Measurements from ENCODE around the gene DPP6.

The DPP6 gene

GRCh38 chr7:154426778-154427177 lies 374.6 kb downstream of the DPP6 start:
- DNase-seq: no peak

GRCh38 chr7:154427533-154427932 lies 375.3 kb downstream of the DPP6 start:
- no peak for DNase-seq

GRCh38 chr7:154429666-154430404 lies 377.6 kb downstream of the DPP6 start:
- no peak for DNase-seq

GRCh38 chr7:154430640-154431039 lies 378.4 kb downstream of the DPP6 start:
- no peak for DNase-seq

GRCh38 chr7:154431045-154431444 lies 378.8 kb downstream of the DPP6 start:
- DNase-seq: no peak

- DNase-seq: no peak
Measured at GRCh38 chr7:154433632-154434598, 381.7 kb downstream of the DPP6 start.

GRCh38 chr7:154436560-154436959 lies 384.4 kb downstream of the DPP6 start:
- DNase-seq: no peak

GRCh38 chr7:154437234-154437633 lies 385.0 kb downstream of the DPP6 start:
- DNase-seq: no peak

GRCh38 chr7:154438571-154439367 lies 386.6 kb downstream of the DPP6 start:
- no peak for DNase-seq

GRCh38 chr7:154440058-154440457 lies 387.9 kb downstream of the DPP6 start:
- no peak for DNase-seq

GRCh38 chr7:154440651-154441050 lies 388.5 kb downstream of the DPP6 start:
- no peak for DNase-seq

GRCh38 chr7:154441811-154442210 lies 389.6 kb downstream of the DPP6 start:
- no peak for DNase-seq

GRCh38 chr7:154442939-154443338 lies 390.7 kb downstream of the DPP6 start:
- no peak for DNase-seq

- DNase-seq: no peak
Measured at GRCh38 chr7:154450451-154450850, 398.3 kb downstream of the DPP6 start.

GRCh38 chr7:154451480-154452457 lies 399.6 kb downstream of the DPP6 start:
- DNase-seq: no peak

- no peak for DNase-seq
Measured at GRCh38 chr7:154463794-154464193, 411.6 kb downstream of the DPP6 start.

GRCh38 chr7:154469652-154470051 lies 417.5 kb downstream of the DPP6 start:
- no peak for DNase-seq

GRCh38 chr7:154472343-154472742 lies 420.1 kb downstream of the DPP6 start:
- no peak for DNase-seq

GRCh38 chr7:154473360-154473759 lies 421.2 kb downstream of the DPP6 start:
- no peak for DNase-seq

GRCh38 chr7:154474903-154475520 lies 422.8 kb downstream of the DPP6 start:
- DNase-seq: no peak

- DNase-seq: no peak
Measured at GRCh38 chr7:154475864-154476263, 423.7 kb downstream of the DPP6 start.

Data from NCI-H1048 (cell line).